ENCODE measurements around the gene CD82.
"Not testable (repeated sequence)": the region's sequence is repeated elsewhere in the genome, so short reads cannot be mapped to it uniquely, and the experiment has no call there.

The CD82 gene

DNA sequence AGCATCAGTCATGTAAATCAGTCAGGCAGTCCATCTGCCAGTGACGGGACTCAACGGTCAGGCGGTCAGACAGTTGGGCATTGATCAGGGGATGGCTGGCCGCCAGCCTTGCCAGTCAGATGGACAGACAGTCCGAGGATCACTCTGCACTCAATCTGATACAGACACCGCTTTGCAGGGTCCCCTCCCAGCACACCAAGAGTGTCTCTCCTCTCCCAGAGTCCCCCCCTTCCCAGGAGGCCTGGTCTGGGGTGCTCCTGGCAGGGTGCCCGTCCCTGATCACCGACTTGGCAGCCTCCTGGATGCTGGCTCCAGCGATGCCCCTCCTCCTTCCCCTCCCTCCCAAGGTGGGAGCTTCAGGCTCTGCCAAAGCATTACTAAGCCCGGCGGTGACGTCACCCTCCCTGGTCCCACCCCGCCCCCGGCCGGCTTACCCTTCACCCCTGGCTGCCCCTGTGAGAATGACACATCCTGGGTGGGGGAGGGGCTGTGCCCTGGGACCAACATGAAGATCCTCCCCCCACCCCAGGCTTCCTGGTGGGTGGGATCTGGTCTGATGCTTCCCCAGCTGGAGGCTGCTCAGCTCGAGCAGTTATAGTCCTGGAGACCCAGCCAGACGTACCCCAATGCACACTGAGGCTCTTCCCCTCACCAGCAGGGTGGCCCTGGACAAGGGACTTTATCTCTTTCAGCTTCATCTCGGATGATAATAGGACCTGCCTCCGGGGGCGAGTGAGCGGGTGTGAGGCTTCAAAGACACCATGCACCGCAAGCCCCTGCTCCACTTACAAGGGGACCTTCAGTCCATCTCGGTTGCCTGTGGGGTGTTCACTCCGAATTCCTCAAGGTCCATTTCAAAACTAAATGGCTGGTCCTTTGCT, 69.2 kb downstream of the CD82 start:
- no peak for DNase-seq

DNA sequence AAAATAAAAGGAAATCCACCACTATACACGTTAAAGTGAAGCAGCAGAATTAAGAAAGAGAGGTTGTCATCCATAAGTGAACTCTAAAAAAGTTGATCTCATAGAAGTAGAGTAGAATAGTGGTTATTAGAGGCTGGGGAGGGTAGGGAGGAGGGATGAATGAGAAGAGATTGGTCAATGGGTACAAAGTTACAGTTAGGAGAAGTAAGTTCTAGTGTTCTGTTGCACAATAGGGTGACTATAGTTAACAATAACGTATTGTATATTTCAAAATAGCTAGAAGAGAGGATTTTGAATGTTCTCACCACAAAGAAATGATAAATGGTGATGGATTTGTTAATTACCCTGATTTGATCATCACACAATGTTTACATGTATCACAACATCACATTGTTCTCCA, 72.0 kb downstream of the CD82 start:
- DNase-seq = no peak

DNA sequence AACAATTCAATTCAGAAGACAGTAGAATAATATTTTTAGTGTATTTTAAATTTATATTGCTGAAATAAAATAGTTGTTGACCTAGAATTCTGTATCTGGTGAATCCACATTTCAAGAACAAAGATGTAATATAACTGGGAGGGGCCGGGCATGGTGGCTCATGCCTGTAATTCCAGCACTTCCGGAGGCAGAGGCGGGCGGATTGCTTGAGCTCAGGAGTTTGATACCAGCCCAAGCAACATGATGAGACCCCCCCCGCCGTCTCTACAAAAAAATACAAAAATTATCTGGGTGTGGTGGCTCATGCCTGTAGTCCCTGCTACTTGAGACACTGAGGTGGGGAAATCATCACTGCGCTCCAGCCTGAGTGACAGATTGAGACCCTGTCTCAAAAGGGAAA, 72.6 kb downstream of the CD82 start:
- no peak for DNase-seq

DNA sequence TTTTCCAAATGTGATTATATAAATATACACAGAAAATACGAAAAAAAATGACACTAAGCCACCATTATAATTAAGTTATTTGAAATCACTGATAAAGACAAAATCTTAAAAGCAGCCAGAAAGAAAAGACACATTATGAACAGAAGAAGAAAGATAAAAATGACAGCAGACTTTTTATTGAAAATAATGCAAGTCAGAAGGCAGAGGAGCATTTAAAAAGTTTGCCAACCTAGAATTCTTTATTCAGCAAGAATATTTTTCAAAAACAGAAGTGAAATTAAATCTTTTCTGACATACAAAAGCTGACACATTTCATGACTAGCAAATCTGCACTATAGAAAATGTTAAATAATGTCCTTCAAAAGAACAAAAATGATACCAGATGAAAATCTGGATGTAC, 77.8 kb downstream of the CD82 start:
- DNase-seq = no peak

DNA sequence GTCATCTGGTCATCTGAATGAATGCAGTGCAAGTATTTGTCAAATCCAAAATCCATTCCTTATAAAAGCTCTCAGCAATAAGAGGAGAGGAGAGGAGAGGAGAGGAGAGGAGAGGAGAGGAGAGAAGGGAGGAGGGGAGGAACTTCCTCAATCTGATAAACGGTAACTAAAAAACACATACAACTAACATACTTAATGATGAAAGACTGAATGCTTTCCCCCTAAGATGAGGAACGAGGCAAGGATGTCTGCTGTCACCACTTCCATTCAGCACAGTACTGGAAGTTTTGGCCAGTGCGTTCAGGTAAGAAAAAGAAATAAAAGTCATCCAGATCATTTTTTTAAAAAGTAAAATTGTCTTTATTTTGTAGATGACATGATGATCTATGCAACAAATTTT, 80.4 kb downstream of the CD82 start:
- DNase-seq = no peak

DNA sequence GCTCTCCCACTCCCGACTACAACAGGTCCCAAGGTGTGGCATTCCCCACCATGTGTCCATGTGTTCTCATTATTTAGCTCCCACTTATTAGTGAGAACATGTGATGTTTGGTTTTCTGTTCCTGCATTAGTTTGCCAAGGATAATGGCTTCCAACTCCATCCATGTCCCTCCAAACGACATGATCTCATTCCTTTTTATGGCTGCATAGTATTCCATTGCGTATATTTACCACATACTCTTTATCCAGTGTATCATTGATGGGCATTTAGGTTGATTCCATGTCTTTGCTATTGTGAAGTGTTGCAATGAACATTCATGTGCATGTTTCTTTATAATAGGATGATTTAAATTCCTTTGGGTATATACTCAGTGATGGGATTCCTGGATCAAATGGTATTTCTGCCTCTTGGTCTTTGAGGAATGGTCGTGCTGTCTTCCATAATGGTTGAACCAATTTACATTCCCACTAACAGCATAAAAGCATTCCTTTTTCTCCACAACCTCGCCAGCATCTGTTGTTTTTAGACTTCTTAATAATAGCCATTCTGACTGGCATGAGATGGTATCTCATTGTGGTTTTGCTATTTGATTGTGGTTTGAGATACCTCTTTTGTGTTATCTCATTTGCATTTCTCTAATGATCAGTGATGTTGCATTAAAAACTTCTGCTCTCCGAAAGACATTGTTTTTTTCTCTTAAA, 81.9 kb downstream of the CD82 start:
- not testable (repeated sequence) for DNase-seq

DNA sequence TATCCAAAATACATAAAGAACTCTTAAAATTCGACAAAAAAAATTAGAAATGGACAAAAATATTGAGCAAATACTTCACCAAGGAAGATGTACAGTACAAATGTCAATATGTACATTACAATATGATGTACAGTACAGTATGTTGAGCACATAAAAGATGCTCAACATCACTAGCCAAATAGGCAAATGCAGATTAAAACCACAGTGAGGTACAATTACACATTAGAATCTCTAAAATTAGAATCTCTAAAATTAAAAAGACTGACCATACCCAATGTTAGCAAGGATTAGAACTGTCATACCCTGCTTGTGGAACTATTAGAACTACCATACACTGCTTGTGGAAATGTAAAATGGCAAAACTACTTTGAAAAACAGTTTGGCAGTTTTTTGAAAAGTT, 82.6 kb downstream of the CD82 start:
- DNase-seq = no peak

DNA sequence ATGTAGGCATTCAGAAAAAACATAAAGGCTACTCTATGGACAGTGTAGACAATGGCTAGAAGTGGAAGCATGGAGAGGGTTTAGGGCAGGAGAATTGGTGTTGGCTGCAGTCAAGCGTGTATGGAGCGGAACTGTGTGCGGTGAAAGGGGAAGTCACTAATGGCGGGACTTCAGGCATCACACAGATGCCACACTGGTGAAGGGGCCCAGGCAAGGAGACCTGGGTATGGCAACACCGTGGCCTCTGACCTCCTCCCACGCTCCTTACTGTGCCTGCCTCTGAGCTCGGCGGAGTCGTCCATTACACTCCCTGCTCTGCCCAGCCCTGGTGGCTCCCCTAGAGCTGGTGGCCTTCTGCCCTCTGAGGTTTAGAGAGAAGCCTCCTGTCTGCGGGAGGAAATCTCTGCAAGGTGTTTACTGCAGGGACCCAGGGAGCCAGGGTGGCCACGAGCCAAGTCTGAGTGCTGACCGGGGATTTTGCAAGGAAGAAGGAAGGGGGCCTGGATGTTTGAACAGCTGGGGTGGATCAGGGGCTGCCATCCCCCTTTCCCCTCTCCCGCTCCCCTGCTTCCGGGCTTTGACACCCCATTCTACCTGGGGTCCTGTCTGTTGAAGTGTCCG, 86.2 kb downstream of the CD82 start:
- no peak for DNase-seq

DNA sequence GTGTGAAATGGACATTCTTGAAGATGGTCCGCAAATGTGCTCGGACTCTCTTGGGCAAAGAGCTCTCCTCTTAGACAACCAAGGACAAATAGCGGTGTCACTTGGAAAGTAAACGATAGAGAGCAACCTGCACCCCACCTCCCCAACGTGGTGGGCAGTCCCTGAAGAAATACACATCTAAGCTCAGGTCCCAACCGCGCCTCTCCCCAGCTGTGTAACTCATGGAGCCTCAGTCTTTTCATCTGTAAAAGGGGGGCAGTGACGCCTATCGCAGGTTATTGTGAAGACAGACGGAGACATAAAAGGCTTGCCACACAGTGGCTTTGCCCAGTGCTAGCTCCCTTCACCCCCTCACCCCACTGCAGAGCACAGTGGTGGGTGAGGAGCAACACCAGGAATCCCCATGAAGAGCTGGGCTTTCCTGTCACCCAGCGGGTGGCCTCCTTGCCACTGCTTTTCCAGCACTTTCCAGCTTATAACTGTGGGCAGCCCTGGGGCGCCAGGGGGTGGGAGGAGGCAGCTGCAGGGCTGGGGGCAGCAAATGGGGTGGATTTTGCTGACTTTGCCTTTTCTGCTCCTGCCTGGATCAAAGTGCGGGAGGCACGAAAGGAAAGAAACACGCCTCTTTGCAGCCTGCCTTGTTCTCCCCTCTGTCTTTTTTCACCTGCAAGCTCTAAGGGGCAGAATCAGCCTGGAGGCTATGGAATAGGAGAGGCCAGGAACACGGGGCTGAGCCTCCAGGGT, 87.6 kb downstream of the CD82 start:
- no peak for DNase-seq

DNA sequence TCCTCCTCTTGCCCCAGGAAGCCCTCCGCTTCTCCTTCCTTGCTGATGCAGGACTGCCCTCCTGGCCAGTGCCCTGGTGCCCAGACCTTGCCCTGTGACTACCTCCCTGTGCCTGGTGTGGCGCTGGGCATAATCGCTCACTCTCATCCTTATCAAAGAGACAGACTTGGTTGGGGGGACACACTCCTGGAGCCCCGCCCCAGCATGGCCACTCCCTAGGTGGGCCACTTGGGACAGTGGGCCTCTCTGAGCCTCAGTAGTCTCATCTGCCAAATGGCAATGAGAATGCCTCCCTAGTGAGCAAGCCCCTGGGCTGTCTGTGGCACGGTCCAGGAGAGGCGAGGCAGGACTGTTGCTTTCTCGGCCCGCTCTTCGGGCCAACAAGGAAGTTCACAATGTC, 88.6 kb downstream of the CD82 start:
- no peak for DNase-seq

DNA sequence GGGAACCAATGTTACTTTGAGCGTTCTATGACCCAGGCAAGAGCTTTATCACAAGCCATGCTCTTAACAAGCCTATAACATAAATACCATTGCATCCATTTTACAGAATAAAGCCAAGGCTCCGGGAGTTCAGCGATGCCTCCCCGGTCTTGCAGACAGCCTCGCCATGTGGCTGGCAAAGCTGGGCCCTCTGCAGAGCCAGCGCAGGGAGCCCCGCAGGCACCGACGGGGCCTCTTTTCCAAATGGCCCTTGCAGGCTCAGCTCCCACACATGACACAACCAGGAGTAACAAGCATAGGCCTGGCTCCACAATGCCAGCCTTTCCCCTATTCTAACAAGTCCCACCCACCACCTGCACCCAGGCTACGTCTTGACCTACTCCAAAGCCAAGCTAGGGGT, 89.1 kb downstream of the CD82 start:
- DNase-seq = no peak

DNA sequence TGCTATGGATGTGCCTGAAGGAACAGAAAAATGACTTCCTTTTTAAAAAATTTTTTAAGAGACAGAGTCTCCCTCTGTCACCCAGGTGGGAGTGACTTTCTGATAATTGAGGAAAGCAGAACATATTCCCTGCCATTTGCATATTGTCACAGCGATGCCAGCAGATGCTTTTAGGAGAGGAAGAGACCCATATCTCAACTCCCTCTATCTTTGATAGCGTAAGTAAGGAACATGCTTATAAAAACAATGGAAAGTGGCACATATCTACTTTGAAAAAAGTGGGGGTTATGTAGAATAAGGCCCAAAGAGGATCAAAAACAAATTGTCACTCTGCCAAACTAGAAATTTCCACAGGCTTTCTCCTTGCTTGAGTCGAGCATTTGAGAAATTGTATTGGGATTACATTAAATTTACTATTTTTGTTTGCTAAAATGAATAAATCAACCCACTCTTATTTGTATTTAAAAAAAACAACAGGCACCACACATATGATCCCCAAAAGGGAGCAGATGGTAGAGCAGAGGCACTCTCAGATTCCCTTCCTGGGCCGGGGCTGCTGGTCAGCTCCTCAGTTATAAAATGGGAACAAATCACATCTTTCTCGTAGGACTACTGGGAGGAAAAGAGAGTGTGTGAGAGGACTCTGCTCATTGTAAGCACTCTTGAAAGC, 92.5 kb downstream of the CD82 start:
- DNase-seq = no peak

DNA sequence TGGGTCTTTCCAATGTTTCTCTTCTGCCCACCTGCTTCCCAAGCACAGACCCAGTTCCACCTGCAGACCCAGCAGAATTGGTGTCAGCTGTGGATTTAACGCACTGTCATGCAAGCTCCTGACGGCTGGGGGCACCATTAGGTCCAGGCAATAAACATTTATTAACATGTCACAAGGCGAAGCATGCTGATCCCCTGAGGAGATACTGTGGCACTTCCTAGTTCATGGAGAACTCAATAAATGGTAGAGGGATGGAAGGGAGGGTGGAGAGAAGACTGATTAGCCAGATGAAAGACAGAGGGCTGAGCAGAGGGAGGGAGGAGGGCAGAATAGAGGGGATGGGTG, 93.0 kb downstream of the CD82 start:
- DNase-seq = peak; percentile 53

DNA sequence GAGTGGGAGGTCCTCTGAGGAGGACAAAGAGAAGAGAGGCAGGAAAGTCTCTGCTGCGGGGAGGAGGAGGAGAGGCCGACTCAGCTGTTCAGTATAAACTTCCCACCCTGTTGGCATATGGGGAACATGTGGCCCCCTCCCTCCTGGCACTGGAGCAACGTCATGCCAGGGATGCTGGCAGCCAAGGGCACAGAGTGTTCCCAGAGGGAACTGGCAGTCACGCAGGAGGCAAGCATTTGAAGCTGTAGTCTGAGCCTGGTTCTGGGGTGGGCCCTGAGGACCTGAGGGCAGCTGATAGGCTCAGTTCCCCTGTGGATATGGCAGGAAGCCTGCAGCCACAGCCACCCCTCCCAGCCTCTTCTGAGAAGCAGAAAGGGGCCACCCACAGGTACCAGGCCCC, 94.2 kb downstream of the CD82 start:
- no peak for DNase-seq

DNA sequence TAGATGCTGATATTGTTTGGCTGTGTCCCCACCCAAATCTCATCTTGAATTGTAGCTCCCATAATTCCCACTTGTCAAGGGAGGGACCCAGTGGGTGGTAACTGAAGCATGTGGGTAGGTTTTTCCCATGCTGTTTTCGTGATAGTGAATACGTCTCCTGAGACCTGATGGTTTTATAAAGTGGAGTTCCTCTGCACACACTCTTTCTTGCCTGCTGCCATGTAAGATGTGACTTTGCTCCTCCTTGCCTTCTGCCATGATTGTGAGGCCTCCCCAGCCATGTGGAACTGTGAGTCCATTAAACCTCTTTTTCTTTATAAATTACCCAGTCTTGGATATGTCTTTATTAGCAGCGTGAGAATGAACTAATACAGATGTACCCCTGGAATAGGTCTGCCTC, 95.1 kb downstream of the CD82 start:
- not testable (repeated sequence) for DNase-seq

DNA sequence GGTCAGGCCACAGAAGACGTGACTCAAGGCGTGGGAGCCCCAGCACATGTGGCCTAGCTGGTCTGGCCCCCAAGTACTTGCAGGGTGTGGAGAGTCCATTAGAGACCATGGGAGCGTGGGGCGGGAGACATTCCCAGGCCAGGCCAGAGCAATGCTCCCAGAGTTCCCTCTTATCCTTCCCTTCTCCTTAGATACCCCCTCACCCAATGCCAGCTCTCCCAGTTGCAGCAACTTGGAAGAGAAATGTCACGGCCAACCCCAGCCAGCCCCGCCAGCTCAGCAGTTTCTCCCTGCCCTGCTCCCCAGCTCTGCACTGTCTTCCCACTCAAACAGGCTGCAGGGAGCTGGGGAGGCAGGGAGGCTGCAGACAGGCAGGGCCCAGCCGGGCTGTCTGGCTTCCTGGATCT, 95.9 kb downstream of the CD82 start:
- no peak for DNase-seq
